HepG2 (cell line): ENCODE data around the gene DOK4. TPM values are rescaled to one million over a fixed set of nuclear protein-coding genes. Genes with fewer than 3 reads are reported as not detected.

Experiments
- CCDC6 ChIP-seq: sonication (generic); formaldehyde crosslinking; IDR thresholded peaks from 2 replicates; pipeline ENCODE4 v1.8.1; 2022; ENCODE audit warnings: mild to moderate bottlenecking, missing genetic modification reagents, moderate library complexity
- HOXA7 ChIP-seq: sonication (generic); formaldehyde crosslinking; IDR thresholded peaks from 2 replicates; pipeline ENCODE4 v1.8.1; 2022; ENCODE audit warnings: mild to moderate bottlenecking, missing genetic modification reagents, moderate library complexity
- KMT2B ChIP-seq: IDR thresholded peaks from 2 replicates; pipeline ENCODE4 v1.6.1; 2016; ENCODE audit warnings: missing genetic modification reagents, missing compliant biosample characterization
- LCORL ChIP-seq, 2 experiments: fragments of 450-650 bp in 1 of 2; sonication (generic) in 1 of 2; formaldehyde crosslinking in 1 of 2; IDR thresholded peaks; 2 replicates each; pipeline versions ENCODE4 v1.5.0 to v1.6.1; 2017 to 2020; ENCODE audit warnings: antibody characterized with exemption in 1 of 2, missing genetic modification reagents in 1 of 2
- MAFK ChIP-seq, 2 experiments: IDR thresholded peaks in 1 of 2; conservative IDR thresholded peaks in 1 of 2; 2 replicates each; pipeline ENCODE4 v1.6.1; 2011; ENCODE audit warnings: improper control_type of control experiment in 2 of 2, low read length in 2 of 2
- NPAS2 ChIP-seq: sonication (generic); formaldehyde crosslinking; IDR thresholded peaks from 2 replicates; pipeline ENCODE4 v1.8.0; 2022; ENCODE audit warnings: mild to moderate bottlenecking, missing genetic modification reagents, borderline replicate concordance
- PATZ1 ChIP-seq: sonication (generic); formaldehyde crosslinking; IDR thresholded peaks from 2 replicates; pipeline ENCODE4 v1.4.0; 2020; ENCODE audit warnings: missing genetic modification reagents
- PHF20 ChIP-seq: sonication (generic); formaldehyde crosslinking; IDR thresholded peaks from 2 replicates; pipeline ENCODE4 v1.5.0; 2020; ENCODE audit warnings: mild to moderate bottlenecking, missing genetic modification reagents
- PRPF4 ChIP-seq: fragments of 200-400 bp; formaldehyde crosslinking; IDR thresholded peaks from 2 replicates; pipeline ENCODE4 v1.6.1; 2016; ENCODE audit warnings: low read length, low read depth; ENCODE audit not compliant: poor library complexity, severe bottlenecking
- REXO4 ChIP-seq: sonication (generic); formaldehyde crosslinking; IDR thresholded peaks from 2 replicates; pipeline ENCODE4 v1.8.0; 2022; ENCODE audit warnings: missing genetic modification reagents, mild to moderate bottlenecking, borderline replicate concordance
- SAFB2 ChIP-seq: sonication (generic); formaldehyde crosslinking; IDR thresholded peaks from 2 replicates; pipeline ENCODE4 v1.5.1; 2020; ENCODE audit warnings: missing genetic modification reagents, low read depth, mild to moderate bottlenecking, borderline replicate concordance
- SNAPC2 ChIP-seq: sonication (generic); formaldehyde crosslinking; IDR thresholded peaks from 2 replicates; pipeline ENCODE4 v1.8.1; 2022; ENCODE audit warnings: mild to moderate bottlenecking, missing genetic modification reagents
- STAT5B ChIP-seq: sonication (generic); formaldehyde crosslinking; IDR thresholded peaks from 2 replicates; pipeline ENCODE4 v1.4.0; 2020; ENCODE audit warnings: missing genetic modification reagents
- ZMAT3 ChIP-seq: sonication (generic); formaldehyde crosslinking; conservative IDR thresholded peaks from 2 replicates; pipeline ENCODE4 v1.7.0; 2021; ENCODE audit warnings: missing genetic modification reagents
- ZMYM4 ChIP-seq: sonication (generic); formaldehyde crosslinking; IDR thresholded peaks from 2 replicates; pipeline ENCODE4 v1.8.1; 2023; ENCODE audit warnings: mild to moderate bottlenecking, missing genetic modification reagents
- ZNF264 ChIP-seq: sonication (generic); formaldehyde crosslinking; IDR thresholded peaks from 2 replicates; pipeline ENCODE4 v1.4.0; 2020; ENCODE audit warnings: missing genetic modification reagents
- ZNF282 ChIP-seq: fragments of 450-650 bp; IDR thresholded peaks from 2 replicates; pipeline ENCODE4 v1.6.1; 2018; ENCODE audit not compliant: partially characterized antibody
- ZNF414 ChIP-seq: sonication (generic); formaldehyde crosslinking; IDR thresholded peaks from 2 replicates; pipeline ENCODE4 v1.5.0; 2020; ENCODE audit warnings: missing genetic modification reagents
- ZNF484 ChIP-seq: sonication (generic); formaldehyde crosslinking; IDR thresholded peaks from 2 replicates; pipeline ENCODE4 v1.5.1; 2020; ENCODE audit warnings: mild to moderate bottlenecking, low read depth, missing genetic modification reagents, borderline replicate concordance
- ZNF574 ChIP-seq: sonication (generic); formaldehyde crosslinking; IDR thresholded peaks from 2 replicates; pipeline ENCODE4 v1.4.0; 2020; ENCODE audit warnings: missing genetic modification reagents
- ZNF605 ChIP-seq: sonication (generic); formaldehyde crosslinking; IDR thresholded peaks from 2 replicates; pipeline ENCODE4 v1.8.0; 2022; ENCODE audit warnings: mild to moderate bottlenecking, missing genetic modification reagents
- ZNF670 ChIP-seq: sonication (generic); formaldehyde crosslinking; IDR thresholded peaks from 2 replicates; pipeline ENCODE4 v1.8.0; 2022; ENCODE audit warnings: mild to moderate bottlenecking, missing genetic modification reagents, borderline replicate concordance
- ZNF841 ChIP-seq: sonication (generic); formaldehyde crosslinking; IDR thresholded peaks from 2 replicates; pipeline ENCODE4 v1.8.1; 2023; ENCODE audit warnings: missing genetic modification reagents, borderline replicate concordance
- ZSCAN31 ChIP-seq: sonication (generic); formaldehyde crosslinking; IDR thresholded peaks from 2 replicates; pipeline ENCODE4 v1.5.0; 2020; ENCODE audit warnings: low read depth, mild to moderate bottlenecking, missing genetic modification reagents
- polyA plus RNA-seq, 8 experiments: library from polyadenylated mRNA; depleted of rRNA in 3 of 8; stranded (reverse) in 7 of 8; unstranded in 1 of 8; fragments of >200 nt; fragmentation: Illumina TruSeq in 4 of 8; extraction: Trizol in 4 of 8; gene quantifications; 2 replicates each; pipeline versions ENCODE4 v1.2.1 to v1.2.3, GENCODE V29; 2011 to 2016; ENCODE audit warnings: low read depth in 4 of 8, missing spikeins in 1 of 8, mixed read lengths in 1 of 8; ENCODE audit not compliant: insufficient read depth in 1 of 8
- total RNA-seq, 5 experiments: library from RNA; depleted of rRNA; stranded (reverse); fragments of >200 nt; fragmentation: Illumina TruSeq; extraction: Trizol; gene quantifications; 2 replicates each; pipeline ENCODE4 v1.2.3, GENCODE V29; 2016; ENCODE audit warnings: low read depth in 1 of 5

Gene DOK4
- total and polyA plus RNA-seq, 2 of the 13 experiments (the other 11 are each of a cell fraction or from before 2014, with no cell fraction given), result 52.7 to 70.0 TPM

- TF ChIP-seq ZNF264 (0 out of 2 replicates have a peak, but pooled peaks have one; percentile 42), ZNF841 (CRISPR knock-in tag) (no peak), ZNF574 (CRISPR knock-in tag) (peak; percentile 73), SAFB2 (CRISPR knock-in tag) (peak; percentile 29; the same call in 1 of the 2 replicates), LCORL (IDR thresholded peaks at IDR 0.05) (no peak), LCORL (CRISPR knock-in tag; IDR thresholded peaks at IDR 0.05) (peak; percentile 93), PHF20 (CRISPR knock-in tag) (peak; percentile 73), CCDC6 (CRISPR knock-in tag) (no peak), ZNF414 (CRISPR knock-in tag) (peak; percentile 81; the same call in 1 of the 2 replicates), REXO4 (CRISPR knock-in tag) (no peak), ZNF282 (no peak), HOXA7 (no peak), PRPF4 (no peak), STAT5B (CRISPR knock-in tag) (no peak), KMT2B (CRISPR knock-in tag) (peak; percentile 51), SNAPC2 (CRISPR knock-in tag) (peak; percentile 88), NPAS2 (no peak), MAFK (conservative IDR thresholded peaks at IDR 0.05 in 1 of 2, IDR thresholded peaks at IDR 0.05 in 1 of 2; ENCODE audit: low read length in 2 of 2) (no peak), ZMYM4 (0 out of 2 replicates have a peak, but pooled peaks have one; percentile 43), ZNF484 (0 out of 2 replicates have a peak, but pooled peaks have one; percentile 23), ZMAT3 (no peak), PATZ1 (CRISPR knock-in tag) (peak; percentile 98), ZNF670 (CRISPR knock-in tag) (peak; percentile 67; the same call in 1 of the 2 replicates), ZNF605 (peak; percentile 88), ZSCAN31 (peak; percentile 72; the same call in 1 of the 2 replicates)
Observed at GRCh38 chr16:57479976-57480753, 6.1 kb downstream of the DOK4 start (continued).
